ENCODE results near the gene COX19.
"Not testable (repeated sequence)": the region's sequence is repeated elsewhere in the genome, so short reads cannot be mapped to it uniquely, and the experiment has no call there.

COX19 gene

GRCh38 chr7:939843-940242, 35.5 kb downstream of the COX19 start:
- FAIRE-seq: no peak

GRCh38 chr7:938546-939185, 36.7 kb downstream of the COX19 start:
- FAIRE-seq: no peak

- FAIRE-seq: no peak
These were observed 37.4 kb downstream of the COX19 start for GRCh38 chr7:937856-938484.

- FAIRE-seq: no peak
These were observed 38.8 kb downstream of the COX19 start for GRCh38 chr7:936386-937054.

- no peak for FAIRE-seq
These were observed 39.4 kb downstream of the COX19 start for GRCh38 chr7:935874-936385.

GRCh38 chr7:935164-935873, 40.0 kb downstream of the COX19 start:
- no peak for FAIRE-seq

- FAIRE-seq: no peak
These were observed 40.7 kb downstream of the COX19 start for GRCh38 chr7:934469-935163.

- FAIRE-seq: no peak
These were observed 42.7 kb downstream of the COX19 start for GRCh38 chr7:932651-932975.

- no peak for FAIRE-seq
These were observed 43.3 kb downstream of the COX19 start for GRCh38 chr7:931871-932650.

- FAIRE-seq: no peak
These were observed 44.2 kb downstream of the COX19 start for GRCh38 chr7:930975-931758.

GRCh38 chr7:929311-929711, 46.0 kb downstream of the COX19 start:
- FAIRE-seq: no peak

GRCh38 chr7:927031-927671, 48.2 kb downstream of the COX19 start:
- no peak for FAIRE-seq

- FAIRE-seq: no peak
These were observed 49.0 kb downstream of the COX19 start for GRCh38 chr7:926061-927030.

GRCh38 chr7:925601-926000, 49.7 kb downstream of the COX19 start:
- no peak for FAIRE-seq

- FAIRE-seq: no peak
These were observed 50.7 kb downstream of the COX19 start for GRCh38 chr7:924541-925231.

- FAIRE-seq: not testable (repeated sequence)
These were observed 51.3 kb downstream of the COX19 start for GRCh38 chr7:924042-924441.

GRCh38 chr7:923108-924041, 52.0 kb downstream of the COX19 start:
- no peak for FAIRE-seq

Data from A204.1 (cell line).